Thyroid gland (tissue), 4 donors: ENCODE measurements around the gene DLX4.

Source experiments
- POLR2A ChIP-seq, 2 donors: fragments of 450-650 bp; IDR thresholded peaks; one replicate each; pipeline ENCODE4 v1.6.1; 2017; ENCODE audit warnings: antibody characterized with exemption in 2 of 2, mild to moderate bottlenecking in 2 of 2, moderate library complexity in 1 of 2
- TF ChIP-seq, protein P1 (sequence below), 6 experiments: fragments of 200-600 bp in 3 of 6; fragments of 450-650 bp in 3 of 6; sonication (generic) in 3 of 6; IDR thresholded peaks; one replicate each; pipeline ENCODE4 v1.5.1; 2016 to 2019; ENCODE audit warnings: antibody characterized with exemption in 6 of 6, mild to moderate bottlenecking in 2 of 6, inconsistent platforms in 1 of 6, moderate library complexity in 1 of 6

DNA sequence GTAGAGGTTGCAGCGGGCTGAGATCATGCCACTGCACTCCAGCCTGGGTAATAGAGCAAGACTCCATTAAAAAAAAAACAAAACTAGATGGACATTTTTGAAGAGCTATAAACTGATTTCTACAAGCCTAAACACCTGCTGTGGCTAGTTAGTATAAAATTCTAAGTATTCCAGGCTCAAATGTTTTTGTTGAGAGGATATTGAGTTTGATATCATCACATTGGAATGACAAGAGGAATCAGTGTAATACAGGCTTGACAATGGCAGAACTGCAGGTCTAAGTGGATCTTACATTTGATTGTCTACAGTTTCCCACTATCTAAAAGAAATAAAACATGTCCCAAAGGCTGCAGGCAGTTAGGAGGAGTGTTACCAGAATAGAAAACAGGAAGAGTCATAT lies 49.9 kb downstream of the DLX4 start:
- TF ChIP-seq, protein P1, sequence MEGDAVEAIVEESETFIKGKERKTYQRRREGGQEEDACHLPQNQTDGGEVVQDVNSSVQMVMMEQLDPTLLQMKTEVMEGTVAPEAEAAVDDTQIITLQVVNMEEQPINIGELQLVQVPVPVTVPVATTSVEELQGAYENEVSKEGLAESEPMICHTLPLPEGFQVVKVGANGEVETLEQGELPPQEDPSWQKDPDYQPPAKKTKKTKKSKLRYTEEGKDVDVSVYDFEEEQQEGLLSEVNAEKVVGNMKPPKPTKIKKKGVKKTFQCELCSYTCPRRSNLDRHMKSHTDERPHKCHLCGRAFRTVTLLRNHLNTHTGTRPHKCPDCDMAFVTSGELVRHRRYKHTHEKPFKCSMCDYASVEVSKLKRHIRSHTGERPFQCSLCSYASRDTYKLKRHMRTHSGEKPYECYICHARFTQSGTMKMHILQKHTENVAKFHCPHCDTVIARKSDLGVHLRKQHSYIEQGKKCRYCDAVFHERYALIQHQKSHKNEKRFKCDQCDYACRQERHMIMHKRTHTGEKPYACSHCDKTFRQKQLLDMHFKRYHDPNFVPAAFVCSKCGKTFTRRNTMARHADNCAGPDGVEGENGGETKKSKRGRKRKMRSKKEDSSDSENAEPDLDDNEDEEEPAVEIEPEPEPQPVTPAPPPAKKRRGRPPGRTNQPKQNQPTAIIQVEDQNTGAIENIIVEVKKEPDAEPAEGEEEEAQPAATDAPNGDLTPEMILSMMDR (IDR thresholded peaks at IDR 0.05), result no peak
- TF ChIP-seq POLR2A (IDR thresholded peaks at IDR 0.05), result no peak
